Germinal center (tissue), 1 donor: ENCODE measurements around the gene MAP2K5.

Experiments used
- DNase-seq: peaks from one replicate; pipeline ENCODE4 v3.0.0; 2012; ENCODE audit warnings: mixed read lengths, low spot score

MAP2K5 gene

GRCh38 chr15:67839499-67839928 is 297.0 kb downstream of the MAP2K5 start:
- DNase-seq, result no peak

GRCh38 chr15:67839929-67840748 is 297.6 kb downstream of the MAP2K5 start, which contains the start of gene RNU6-1:
Gene RNU6-1, minus strand, starts transcription at chr15:67840045.
- peak; percentile 93 for DNase-seq

- peak; percentile 62 for DNase-seq
These were observed 298.4 kb downstream of the MAP2K5 start for GRCh38 chr15:67840749-67841512.

- DNase-seq, result no peak
These were observed 298.9 kb downstream of the MAP2K5 start for GRCh38 chr15:67841513-67841762.

GRCh38 chr15:67843092-67843501 is 300.6 kb downstream of the MAP2K5 start:
- DNase-seq, result no peak

- DNase-seq, result no peak
These were observed 301.3 kb downstream of the MAP2K5 start for GRCh38 chr15:67843571-67844387.

- DNase-seq, result no peak
These were observed 303.5 kb downstream of the MAP2K5 start for GRCh38 chr15:67845974-67846373.

GRCh38 chr15:67849538-67849937 is 307.0 kb downstream of the MAP2K5 start:
- DNase-seq, result no peak

GRCh38 chr15:67850336-67850735 is 307.8 kb downstream of the MAP2K5 start:
- DNase-seq, result no peak

GRCh38 chr15:67850994-67851571 is 308.6 kb downstream of the MAP2K5 start:
- no peak for DNase-seq

GRCh38 chr15:67852418-67852817 is 309.9 kb downstream of the MAP2K5 start:
- DNase-seq, result no peak

GRCh38 chr15:67853454-67853853 is 311.0 kb downstream of the MAP2K5 start:
- peak; percentile 47 for DNase-seq

GRCh38 chr15:67854358-67854757 is 311.9 kb downstream of the MAP2K5 start:
- no peak for DNase-seq

- DNase-seq, result no peak
These were observed 313.3 kb downstream of the MAP2K5 start for GRCh38 chr15:67855842-67856241.
